HG02588 (cell line): Measurements from ENCODE around the gene AMN1.

ENCODE experiments used
- ATAC-seq: cut with Tn5 transposase; IDR thresholded peaks from one replicate; pipeline ENCODE4 v1.9.1; 2021; ENCODE audit warnings: mild to moderate bottlenecking, moderate library complexity; ENCODE audit not compliant: unreplicated experiment

Gene AMN1

DNA sequence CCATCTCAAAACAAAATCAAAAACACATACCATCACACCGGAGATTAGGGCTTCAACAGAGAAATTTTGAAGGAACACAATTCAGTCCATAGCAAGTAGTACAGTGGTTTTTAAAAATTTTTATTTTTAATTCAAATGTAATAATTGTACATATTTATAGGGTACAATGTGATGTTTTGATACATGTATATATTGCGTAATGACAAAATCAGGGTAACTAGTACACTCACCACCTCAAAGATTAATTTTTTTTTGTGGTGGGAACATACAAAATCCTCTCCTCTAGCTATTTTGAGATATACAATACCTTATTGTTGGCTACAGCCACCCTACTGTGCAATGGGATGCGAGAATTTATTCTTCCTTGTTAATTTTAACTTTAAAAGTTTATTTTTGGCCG lies 95.4 kb downstream of the AMN1 start:
- no peak for ATAC-seq

DNA sequence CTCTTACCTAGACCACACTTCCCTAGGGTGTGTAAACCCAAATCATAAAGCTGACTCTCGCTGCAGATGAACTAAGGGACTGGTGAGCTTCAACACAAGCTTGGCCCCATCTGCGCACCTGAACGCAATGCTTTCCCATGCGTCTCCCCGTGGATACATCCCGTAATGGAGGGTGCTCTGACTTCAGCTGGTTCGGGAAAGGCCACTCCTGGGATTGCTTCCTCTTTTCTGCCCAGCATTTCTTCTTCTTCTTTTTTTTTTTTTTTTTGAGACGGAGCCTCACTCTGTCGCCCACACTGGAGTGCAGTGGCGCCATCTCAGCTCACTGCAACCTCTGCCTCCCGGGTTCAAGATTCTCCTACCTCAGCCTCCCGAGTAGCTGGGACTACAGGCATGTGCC lies 97.0 kb downstream of the AMN1 start:
- ATAC-seq = no peak

DNA sequence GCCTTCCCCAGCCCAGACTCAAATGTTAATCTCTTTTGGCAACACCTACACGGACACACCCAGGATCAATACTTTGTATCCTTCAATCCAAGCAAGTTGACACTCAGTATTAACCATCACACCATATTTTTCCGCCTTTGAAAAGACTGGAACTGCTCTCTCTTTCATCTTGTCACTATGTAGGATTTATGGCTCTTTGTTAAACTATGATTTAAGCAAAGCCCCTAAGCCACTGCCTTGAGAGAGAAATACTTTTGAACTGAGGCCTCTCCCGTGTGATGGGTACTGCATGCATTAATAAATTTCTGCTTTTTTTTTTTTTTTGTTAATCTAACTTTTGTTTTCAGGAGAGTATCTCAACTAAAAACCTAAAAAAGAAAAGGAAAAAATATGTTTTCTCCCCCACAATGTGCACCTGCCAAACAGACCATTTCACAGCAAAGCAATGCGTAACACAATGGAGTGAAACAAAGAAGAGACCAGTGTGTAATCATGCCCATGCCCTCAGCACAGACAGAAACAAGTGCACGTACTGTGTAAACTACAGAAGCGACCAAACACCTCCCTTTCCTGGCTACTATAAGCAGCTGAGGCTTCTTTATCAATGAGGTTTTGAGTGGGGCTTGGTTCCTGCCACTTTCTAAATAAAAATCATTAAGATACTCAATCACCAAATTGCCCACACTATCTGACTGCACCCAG lies 97.6 kb downstream of the AMN1 start:
- ATAC-seq = no peak

DNA sequence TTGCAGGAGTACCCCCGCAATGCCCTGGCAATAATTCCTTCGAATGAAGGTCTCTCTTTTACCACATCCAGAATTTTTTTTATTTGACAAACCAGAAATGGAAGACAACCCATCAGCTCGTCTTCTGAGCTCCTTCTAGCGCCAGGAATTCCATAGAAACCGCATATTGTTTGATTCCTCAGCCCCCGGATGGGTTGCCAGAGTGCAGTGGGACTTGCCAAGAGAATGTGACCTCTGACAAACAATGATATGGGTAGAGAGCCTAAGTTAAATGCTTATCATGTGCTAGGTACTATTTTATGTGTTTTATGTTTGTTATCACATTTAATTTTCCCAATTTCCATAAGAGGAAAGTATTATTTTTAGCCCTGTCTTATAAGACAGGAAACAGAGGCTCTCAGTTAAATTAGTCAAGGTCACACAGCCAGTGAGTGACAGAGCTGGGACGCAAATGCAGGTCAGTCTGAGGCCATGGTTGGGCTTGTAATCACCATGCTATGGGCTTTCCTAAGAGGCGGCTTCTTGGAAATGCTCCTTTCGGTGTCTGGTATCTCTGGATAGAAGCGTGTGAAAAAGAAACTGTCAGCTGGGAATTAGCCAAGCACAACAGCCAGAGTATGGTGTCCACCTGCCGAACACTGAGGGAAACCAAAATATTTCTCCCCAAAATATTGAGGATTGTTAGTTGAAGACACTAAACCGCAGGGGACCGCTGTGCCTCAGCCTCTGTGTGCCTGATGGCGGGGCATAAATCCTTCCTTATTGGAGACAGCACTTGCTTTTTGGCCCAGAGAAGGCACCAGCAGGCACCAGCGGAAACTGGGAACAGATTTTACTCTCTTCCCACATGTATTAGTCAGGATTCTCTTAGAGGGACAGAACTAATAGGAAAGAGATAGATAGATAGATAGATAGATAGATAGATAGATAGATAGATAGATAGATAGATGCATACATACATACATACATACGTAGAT lies 98.8 kb downstream of the AMN1 start:
- no peak for ATAC-seq

DNA sequence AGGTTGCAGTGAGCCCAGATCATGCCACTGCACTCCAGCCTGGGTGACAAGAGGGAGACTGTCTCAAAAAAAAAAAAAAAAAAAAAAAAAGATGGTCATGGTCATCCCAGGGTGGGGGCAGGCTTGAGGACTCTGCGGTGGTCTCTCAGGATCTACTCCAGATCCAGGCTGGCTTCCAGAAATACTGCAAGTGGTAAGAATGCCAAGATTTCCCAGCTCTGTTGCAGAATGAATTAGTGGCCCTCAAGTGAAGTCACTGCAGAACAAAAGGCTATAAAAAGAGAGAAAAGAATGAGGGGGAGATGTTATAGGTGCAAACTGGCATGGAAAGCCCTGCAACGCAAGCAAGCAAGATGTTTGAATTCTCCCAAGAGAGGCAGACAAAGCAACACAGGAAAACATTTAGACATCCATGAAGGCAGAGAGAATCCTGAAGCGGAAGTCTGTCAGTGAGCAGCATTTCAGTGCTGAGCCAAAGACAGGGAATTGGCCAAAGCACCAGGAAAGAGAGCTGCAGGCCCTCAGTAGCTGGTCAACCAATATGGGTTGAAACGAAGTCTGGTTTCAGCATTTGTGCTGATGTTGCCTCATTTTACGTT lies 101.3 kb downstream of the AMN1 start:
- ATAC-seq = no peak

DNA sequence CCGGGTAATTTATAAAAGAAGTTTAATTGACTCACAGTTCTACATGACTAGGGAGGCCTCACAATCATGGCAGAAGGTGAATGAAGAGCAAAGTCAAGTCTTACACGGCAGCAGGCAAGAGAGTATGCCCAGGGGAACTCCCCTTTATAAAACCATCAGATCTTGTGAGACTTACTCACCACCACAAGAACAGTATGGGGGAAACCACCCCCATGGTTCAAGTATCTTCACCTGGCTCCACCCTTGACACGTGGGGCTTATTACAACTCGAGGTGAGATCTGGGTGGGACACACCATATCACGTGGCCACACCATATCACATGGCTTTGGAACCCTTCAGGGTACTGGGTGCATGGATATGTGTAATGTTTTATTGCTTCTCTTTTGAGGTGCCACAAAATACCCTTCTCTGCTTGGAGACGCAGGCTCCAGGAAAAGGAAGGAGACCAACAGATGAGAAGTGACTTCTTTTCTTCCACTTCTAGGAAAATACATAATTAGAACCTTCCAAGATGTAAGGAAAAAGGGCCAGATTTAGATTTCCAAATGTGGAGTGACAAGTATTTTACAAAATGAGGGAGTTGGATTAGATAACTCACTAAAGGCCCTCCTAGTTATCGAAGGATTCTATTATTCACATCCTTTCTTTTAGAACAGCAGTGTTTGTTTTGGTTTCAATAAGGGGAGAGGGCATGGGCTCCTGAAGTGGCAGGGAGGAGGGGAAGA lies 102.4 kb downstream of the AMN1 start:
- ATAC-seq = no peak

DNA sequence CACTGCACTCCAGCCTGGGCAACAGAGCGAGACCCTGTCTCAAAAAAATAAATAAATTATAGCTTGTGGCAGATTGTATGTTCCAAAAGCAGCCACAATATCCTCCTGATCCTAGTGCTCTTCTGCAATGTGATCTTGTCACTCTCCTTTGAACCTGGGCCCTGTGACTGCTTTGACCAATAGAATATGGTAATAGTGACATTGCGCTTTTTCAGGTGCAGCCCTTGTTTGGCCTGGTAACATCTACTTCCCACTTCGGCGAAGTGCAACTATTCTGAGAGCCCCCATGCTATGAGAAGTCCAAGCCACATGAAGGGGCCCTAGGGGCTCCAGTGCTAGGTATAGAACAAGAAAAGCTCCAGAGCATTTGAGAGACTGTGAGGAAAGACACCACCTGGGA lies 106.8 kb downstream of the AMN1 start:
- no peak for ATAC-seq
